Left ventricle myocardium superior (tissue), 1 donor: ENCODE measurements around the gene PRTFDC1. TPM values are rescaled to one million over a fixed set of nuclear protein-coding genes. Genes with fewer than 3 reads are reported as not detected.
A peak's percentile ranks its signal among the peaks of the same experiment; 100 is the strongest.
"Not testable (repeated sequence)": the region's sequence is repeated elsewhere in the genome, so short reads cannot be mapped to it uniquely, and the experiment has no call there.

Experiments
- ATAC-seq: fragments of 200-7000 bp; cut with Tn5 transposase; one replicate; pipeline ENCODE4 v1.9.1; 2020; ENCODE audit warnings: mild to moderate bottlenecking, moderate library complexity
- DNase-seq: peaks from one replicate; pipeline ENCODE4 v3.0.0-alpha.2; 2020
- intact Hi-C: fragments of 100-400 bp; cut with micrococcal nuclease; formaldehyde crosslinking; loops from one replicate; pipeline ENCODE4 v1.11.0; 2022
- total RNA-seq: library from RNA; stranded (reverse); fragmentation: NEBNext Ultra II Directional; extraction: Animal tissue kit (Norgen Biotek cat#: 25700); gene quantifications from one replicate; pipeline ENCODE4 v1.2.1, GENCODE V29; 2021
- donor health status: DM: no; HTN: yes; CAD: no; lungs with severe emphysema.

Gene PRTFDC1
- total RNA-seq, 1 donor from 2014 or later: 9.1 TPM

DNA sequence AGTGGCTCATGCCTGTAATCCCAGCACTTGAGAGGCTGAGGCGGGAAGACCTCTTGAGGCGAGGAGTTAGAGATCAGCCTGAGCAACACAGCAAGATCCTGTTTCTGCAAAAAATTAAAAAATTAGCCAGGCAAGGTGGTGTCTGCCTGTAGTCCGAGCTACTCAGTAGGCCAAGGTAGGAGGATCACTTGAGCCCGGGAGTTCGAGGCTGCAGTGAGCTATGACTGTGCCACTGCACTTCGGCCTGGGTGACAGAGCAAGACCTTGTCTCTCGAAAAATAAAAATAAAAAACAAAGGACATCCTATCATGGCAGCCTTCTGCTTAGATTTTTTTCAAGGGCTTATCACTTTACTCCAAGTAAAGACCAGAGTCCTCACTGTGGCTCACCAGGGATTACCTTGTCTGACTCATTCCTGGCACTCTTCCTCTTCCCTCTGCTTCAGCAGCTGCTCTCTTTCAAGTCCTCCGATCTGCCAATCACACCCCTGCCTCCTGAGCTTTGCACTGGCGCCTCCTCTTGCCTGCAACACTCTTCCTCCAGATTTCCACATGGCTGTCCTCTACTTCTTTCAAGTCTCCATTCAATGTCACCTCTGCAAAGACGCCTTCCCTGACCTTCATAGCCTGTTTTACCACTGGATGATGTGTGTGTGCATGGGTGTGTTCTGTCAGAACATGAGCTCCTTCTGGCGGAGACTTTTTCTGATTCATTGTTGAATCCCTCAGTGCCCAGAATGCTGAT lies 7.7 kb downstream of the PRTFDC1 start:
- peak; percentile 72 for ATAC-seq
- DNase-seq: no peak
- intact Hi-C loops: no loop called here

DNA sequence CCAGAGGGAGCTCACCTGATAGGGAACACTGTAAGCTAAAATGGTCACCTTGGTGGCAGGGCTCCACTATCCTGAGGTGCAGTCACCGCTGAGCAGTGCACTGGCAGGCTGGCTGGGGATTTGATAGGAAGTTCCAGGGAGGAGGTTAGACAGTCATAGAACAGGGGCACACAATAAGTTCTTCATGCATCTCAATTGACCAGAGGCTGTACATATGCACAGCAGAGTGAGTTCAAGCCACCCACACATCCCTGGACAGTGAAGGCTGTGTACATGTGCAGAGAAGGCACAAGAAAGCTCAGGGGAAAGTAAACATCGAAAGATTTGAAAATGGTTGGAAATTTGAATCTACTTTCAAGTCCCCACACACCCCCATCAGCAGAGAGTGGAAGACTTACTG lies 13.9 kb downstream of the PRTFDC1 start:
- ATAC-seq (no peak), DNase-seq (no peak)
- intact Hi-C loops: no loop called here

GRCh38 chr10:24938076-24938475 lies 14.3 kb downstream of the PRTFDC1 start:
- peak; percentile 34 for ATAC-seq
- intact Hi-C loops: no loop called here
- DNase-seq: no peak

- DNase-seq (no peak), ATAC-seq (no peak)
- intact Hi-C loops: no loop called here
Measured at GRCh38 chr10:24935504-24936292, 16.7 kb downstream of the PRTFDC1 start.

GRCh38 chr10:24931236-24931635 lies 21.2 kb downstream of the PRTFDC1 start:
- ATAC-seq (no peak), DNase-seq (no peak)
- intact Hi-C loops: no loop called here

- intact Hi-C loops: no loop called here
- DNase-seq (no peak), ATAC-seq (no peak)
Measured at GRCh38 chr10:24930427-24930826, 22.0 kb downstream of the PRTFDC1 start.

GRCh38 chr10:24929904-24930303 lies 22.5 kb downstream of the PRTFDC1 start:
- ATAC-seq (no peak), DNase-seq (no peak)
- intact Hi-C loops: no loop called here

- DNase-seq (no peak), ATAC-seq (peak; percentile 25)
- intact Hi-C loops: no loop called here
Measured at GRCh38 chr10:24929056-24929544, 23.3 kb downstream of the PRTFDC1 start.

- intact Hi-C loops: no loop called here
- DNase-seq: no peak
- no peak for ATAC-seq
Measured at GRCh38 chr10:24928163-24928562, 24.2 kb downstream of the PRTFDC1 start.

GRCh38 chr10:24926557-24926956 lies 25.8 kb downstream of the PRTFDC1 start:
- DNase-seq (no peak), ATAC-seq (peak; percentile 68)
- intact Hi-C loops: no loop called here

DNA sequence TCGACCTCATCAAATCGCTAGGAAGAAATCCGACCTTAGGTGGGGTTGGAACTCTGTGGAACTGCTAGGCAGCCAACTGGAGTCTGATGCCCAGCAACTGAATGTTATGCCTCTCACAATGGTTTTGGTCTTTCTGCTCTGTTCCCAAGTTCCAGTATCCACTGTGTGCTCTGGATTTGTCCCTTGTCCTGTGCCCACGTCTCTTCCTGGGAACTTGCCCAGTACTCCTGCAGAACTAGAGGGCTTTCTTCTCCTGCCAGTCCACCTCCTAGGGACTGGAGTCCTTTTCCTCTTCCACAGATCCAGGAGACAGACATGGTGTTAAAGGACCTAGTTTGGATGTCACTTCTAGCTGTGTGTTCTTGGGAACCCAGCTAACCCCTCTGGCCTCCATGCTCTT lies 26.6 kb downstream of the PRTFDC1 start:
- ATAC-seq (no peak), DNase-seq (no peak)
- intact Hi-C loops: no loop called here

GRCh38 chr10:24924483-24924882 lies 27.9 kb downstream of the PRTFDC1 start:
- ATAC-seq, DNase-seq, intact Hi-C loops: not testable (repeated sequence)

- intact Hi-C loops, DNase-seq, ATAC-seq: not testable (repeated sequence)
Measured at GRCh38 chr10:24922222-24922868, 30.1 kb downstream of the PRTFDC1 start.

GRCh38 chr10:24920907-24921881 lies 31.2 kb downstream of the PRTFDC1 start:
- peak; percentile 82 for ATAC-seq
- intact Hi-C loops: no loop called here
- peak; percentile 46 for DNase-seq

DNA sequence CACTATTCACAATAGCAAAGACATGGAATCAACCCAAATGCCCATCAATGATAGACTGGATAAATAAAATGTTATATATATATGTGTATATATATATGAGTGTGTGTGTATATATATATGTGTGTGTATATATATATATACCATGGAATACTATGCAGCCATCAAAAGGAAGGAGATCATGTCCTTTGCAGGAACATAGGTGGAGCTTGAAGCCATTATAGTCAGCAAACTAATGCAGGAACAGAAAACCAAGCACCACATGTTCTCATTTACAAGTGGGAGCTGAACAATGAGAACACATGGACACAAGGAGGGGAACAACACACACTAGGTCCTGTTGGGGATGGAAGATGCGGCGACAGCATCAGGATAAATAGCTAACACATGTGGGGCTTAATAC lies 32.2 kb downstream of the PRTFDC1 start:
- ATAC-seq, DNase-seq, intact Hi-C loops: not testable (repeated sequence)

DNA sequence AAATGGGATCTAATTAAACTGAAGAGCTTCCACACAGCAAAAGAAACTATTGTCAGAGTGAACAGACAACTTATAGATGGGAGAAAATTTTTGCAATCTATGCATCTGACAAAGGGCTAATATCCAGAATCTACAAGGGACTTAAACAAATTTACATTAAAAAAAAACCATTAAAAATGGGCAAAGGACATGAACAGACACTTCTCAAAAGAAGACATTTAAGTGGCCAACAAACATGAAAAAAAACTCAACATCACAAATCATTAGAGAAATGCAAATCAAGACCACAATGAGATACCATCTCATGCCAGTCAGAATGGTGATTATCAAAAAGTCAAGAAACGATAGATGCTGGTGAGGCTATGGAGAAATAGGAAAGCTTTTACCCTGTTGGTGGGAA lies 32.8 kb downstream of the PRTFDC1 start:
- intact Hi-C loops, DNase-seq, ATAC-seq: not testable (repeated sequence)

GRCh38 chr10:24917979-24918378 lies 34.4 kb downstream of the PRTFDC1 start:
- intact Hi-C loops: no loop called here
- no peak for DNase-seq
- ATAC-seq: no peak

- no peak for DNase-seq
- ATAC-seq: no peak
- intact Hi-C loops: no loop called here
Measured at GRCh38 chr10:24917493-24917892, 34.9 kb downstream of the PRTFDC1 start.

DNA sequence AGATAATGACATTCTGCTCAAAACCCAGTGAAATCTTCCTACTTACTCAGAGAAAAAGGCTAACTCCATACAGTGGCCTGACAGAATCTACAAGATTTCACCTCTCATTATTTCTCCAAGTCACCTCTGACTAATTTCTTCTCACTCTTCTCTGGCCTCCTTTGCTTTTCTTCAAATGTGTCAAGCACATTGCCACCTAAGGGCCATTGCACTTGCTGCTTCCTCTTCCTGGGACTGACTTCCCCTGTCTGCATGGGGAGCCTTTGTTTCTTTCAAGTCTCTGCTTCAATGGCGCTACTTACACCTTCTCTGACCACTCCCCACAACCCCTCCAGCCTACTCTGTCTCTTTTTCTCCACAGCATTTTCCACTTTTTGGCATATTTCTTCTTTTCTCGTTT lies 36.0 kb downstream of the PRTFDC1 start:
- no peak for ATAC-seq
- DNase-seq: no peak
- intact Hi-C loops: no loop called here
